Measurements from ENCODE around the gene CPPED1.
"Not testable (repeated sequence)": the region's sequence is repeated elsewhere in the genome, so short reads cannot be mapped to it uniquely, and the experiment has no call there.

Gene CPPED1

DNA sequence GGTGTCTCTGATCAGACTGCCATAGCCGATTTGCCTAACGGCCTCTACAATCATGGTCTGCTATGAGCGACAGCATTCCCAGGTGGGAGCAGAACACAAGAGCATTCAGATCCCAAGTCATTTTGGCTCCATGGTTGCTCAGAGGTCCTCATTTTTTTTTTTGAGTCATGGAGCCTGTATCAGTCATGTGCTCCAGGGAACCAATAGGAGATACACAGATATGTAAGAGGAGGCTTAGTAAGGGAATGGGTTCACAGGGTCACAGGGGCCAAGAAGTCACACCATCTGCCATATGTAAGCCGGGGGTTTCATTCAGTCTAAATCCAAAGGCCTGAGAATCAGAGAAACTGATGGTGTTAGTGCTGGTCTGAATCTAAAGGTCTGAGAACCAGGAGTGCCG lies 36.8 kb downstream of the CPPED1 start:
- no peak for DNase-seq (ENCODE audit: low spot score)

- DNase-seq (ENCODE audit: low spot score): not testable (repeated sequence)
Measured at GRCh38 chr16:12766208-12766607, 37.5 kb downstream of the CPPED1 start.

- no peak for DNase-seq (ENCODE audit: low spot score)
Measured at GRCh38 chr16:12764813-12765488, 38.7 kb downstream of the CPPED1 start.

DNA sequence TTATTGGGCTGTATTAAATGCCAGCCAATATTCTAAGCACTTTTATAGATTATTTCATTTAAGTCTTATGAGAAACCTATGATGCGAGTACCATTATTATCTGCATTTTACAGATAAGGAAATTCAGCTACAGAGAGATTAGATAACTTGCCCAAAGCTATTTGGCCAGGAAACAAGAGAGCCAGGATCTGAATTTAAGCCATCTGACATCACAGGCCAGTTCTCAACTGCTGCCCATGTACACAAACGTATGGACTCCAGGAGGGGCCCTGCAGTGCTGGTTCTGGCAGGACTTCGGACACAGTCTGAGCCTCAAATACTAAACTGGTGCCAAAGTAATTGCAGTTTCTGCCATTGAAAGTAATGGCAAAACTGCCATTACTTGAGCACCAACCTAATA lies 40.2 kb downstream of the CPPED1 start:
- no peak for DNase-seq (ENCODE audit: low spot score)

DNA sequence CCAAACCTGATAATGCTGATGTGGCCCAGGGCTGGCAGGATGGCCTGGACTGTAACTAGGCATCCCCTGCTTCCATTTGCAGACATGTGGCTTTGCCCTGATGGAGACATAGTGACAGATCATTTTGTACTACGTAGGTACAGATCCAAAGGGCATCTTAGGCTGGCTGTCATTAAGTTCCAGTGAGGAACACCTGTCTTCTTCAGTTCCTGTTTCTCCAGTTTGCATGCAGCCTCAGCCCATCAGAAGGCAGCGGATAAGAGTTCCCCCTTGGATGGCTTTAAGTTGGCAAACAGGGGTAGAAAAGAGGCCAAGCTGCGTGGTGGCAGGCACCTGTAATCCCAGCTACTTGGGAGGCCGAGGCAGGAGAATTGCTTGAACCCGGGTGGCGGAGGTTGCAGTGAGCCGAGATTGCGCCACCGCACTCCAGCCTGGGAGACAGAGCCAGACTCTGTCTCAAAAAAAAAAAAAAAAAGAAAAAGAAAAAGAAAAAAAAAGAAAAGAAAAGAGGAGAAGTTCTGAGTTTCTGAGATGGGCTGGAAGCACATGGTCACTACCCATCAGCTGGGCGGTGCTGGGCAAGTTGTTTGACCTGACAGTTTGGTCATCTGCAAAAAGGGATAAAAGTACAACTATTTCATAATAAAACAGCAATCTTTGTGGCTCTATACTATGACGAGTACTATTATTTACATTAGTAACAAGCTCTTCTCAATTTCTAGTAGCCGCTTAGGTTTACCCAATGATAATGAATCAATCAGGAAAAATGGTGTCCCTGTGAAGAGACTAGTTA lies 42.7 kb downstream of the CPPED1 start:
- DNase-seq (ENCODE audit: low spot score): no peak

GRCh38 chr16:12758670-12759558 lies 44.8 kb downstream of the CPPED1 start:
- DNase-seq (ENCODE audit: low spot score): no peak

- no peak for DNase-seq (ENCODE audit: low spot score)
Measured at GRCh38 chr16:12758031-12758669, 45.5 kb downstream of the CPPED1 start.

DNA sequence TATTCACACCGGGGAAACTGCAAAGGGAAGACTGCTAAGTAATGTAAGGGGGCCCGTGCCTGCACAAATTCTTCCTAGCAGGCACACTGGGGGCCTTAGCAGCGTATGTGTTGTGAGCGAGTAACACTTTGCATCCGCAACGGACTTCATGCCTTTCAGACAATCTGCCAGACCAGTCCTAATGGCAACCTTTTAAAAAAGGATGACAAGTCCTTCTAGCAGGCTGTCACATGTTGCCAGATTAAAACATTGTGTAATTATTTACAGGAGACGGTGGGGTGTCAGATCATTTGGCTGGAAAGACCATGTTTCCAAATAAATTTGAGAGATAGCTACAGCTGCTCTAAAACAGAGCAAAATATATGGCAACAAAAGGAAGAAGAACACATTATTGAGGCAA lies 46.1 kb downstream of the CPPED1 start:
- DNase-seq (ENCODE audit: low spot score): no peak

- no peak for DNase-seq (ENCODE audit: low spot score)
Measured at GRCh38 chr16:12754824-12755543, 48.7 kb downstream of the CPPED1 start.

- DNase-seq (ENCODE audit: low spot score): no peak
Measured at GRCh38 chr16:12753203-12754023, 50.3 kb downstream of the CPPED1 start.

DNA sequence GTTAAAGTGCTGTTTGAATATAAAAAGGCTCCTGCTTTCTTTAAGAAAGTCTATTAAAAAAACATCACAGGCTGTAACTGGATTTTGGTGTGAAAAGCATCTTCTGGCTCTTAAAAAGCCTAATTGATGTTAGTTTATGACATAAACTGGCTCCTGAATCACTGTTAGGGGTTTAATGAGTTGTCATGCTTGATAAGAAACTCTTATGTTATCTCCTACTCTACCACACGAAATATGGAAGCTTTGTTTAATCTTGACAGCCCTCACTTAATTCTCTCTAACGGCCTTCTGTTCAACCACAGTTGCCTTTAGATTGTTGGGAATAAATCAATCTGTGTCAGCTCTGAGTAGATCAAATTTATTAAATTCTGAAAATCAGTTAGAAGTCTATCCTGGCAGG lies 51.5 kb downstream of the CPPED1 start:
- no peak for DNase-seq (ENCODE audit: low spot score)

- no peak for DNase-seq (ENCODE audit: low spot score)
Measured at GRCh38 chr16:12750554-12750918, 53.2 kb downstream of the CPPED1 start.

- DNase-seq (ENCODE audit: low spot score): no peak
Measured at GRCh38 chr16:12749076-12749475, 54.6 kb downstream of the CPPED1 start.

DNA sequence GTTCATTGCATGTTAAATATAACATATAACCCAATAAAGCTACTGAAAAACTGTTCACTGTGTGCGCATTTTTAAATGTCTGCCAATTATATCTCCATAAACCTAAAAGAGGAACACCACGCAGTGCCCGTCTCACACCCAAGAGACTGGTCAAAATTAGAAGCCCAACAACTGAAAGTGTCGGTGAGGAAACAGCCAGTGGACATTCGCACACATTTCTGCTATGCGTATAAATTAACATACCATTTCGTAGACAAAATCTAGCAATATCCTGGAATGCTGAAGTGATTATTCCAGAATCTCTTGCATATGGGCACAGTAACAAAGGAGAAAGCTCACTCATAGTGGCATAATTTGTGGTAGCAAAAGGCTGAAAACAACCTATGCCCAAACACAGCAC lies 55.9 kb downstream of the CPPED1 start:
- no peak for DNase-seq (ENCODE audit: low spot score)

DNA sequence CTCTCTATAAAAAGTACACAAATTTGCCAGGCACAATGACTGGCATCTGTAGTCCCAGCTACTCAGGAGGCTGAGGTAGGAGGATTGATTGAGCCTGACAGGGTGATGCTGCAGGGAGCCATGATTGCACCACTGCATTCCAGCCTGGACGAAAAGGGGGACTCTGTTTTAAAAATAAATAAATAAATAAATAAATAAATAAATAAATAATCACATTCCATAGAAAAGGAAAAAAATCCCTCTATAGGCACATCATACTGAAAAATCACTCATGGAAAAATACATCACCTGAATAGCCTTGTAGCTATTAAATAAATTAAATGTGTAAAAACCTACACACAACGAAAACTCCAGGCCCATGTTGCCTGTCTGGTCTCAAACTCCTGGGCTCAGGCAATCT lies 56.4 kb downstream of the CPPED1 start:
- DNase-seq (ENCODE audit: low spot score): no peak

DNA sequence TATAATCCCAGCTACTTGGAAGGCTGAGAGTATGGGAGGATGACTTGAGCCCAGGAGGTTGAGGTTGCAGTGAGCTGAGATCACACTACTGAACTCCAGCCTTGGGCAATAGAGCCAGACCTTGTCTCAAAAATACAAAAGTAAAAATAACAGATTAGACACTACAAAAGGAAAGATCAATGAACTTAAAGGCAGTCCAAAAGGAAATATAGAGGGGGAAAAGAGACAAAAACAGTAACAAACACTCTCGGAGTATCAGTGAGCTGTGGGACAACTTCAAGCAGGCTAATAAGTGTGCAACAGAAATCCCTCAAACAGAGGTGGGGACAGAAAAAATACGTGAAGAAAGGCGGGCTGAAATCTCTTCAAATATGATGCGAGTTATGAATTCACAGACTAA lies 58.8 kb downstream of the CPPED1 start:
- no peak for DNase-seq (ENCODE audit: low spot score)

DNA sequence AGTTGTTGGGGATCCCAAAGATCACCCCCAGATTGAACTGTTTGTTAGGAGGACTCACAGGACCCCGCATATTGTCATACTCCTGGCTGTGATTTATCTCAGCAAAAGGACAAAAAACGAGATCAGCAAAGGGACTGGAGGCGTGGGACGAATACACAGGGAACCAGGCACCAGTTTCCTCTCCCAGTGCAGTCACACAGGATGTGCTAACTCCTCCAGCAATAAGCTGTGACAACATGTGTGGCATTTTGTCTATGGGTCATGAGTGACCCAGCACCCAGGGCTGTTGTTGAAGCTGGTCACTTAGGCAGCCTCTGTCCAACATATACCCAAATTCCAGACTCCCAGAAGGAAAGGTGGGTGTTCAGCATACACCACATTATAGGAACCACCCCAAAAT lies 60.9 kb downstream of the CPPED1 start:
- DNase-seq (ENCODE audit: low spot score): no peak

DNA sequence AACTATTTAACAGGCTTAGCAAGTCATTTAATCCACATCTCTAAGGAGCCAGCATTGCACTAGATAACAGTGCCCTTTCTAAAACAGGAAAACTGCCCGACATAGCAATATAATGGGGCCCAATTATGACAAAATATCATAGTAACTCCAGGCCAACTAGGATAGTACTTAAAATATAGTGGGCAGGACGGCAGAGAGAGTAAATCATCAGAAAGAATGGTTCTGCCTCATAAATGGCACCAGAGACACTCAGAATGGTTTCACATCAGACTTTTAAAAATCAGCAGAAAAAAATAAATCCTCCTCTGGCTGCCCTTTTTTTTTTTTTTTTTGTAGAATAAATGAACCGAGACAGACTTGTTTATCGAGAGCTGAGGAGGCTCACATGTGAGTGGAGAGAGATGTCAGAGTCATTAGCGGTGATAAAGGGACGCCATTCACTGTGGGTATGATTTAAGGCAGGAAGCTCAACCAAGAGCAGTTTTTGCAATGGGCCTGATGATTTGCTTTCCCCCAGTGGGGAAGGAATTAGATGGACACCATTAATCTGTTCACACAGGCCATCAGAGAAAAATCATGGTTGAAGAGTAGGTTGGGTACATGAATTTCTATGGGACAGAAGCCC lies 62.6 kb downstream of the CPPED1 start:
- DNase-seq (ENCODE audit: low spot score): no peak

- DNase-seq (ENCODE audit: low spot score): no peak
Measured at GRCh38 chr16:12739738-12740137, 63.9 kb downstream of the CPPED1 start.

- DNase-seq (ENCODE audit: low spot score): no peak
Measured at GRCh38 chr16:12737563-12737962, 66.1 kb downstream of the CPPED1 start.
